Measurements from ENCODE around the gene CRYM.

CRYM gene

GRCh38 chr16:21214086-21214485 is 64.0 kb downstream of the CRYM start:
- no peak overlapping the region for H3K4me3 ChIP-seq (ENCODE audit: low read depth in 1 of 2, low read length in 2 of 2)
- H3K27ac ChIP-seq (ENCODE audit: low read depth, low read length), result no peak overlapping the region
- H3K36me3 ChIP-seq (ENCODE audit: insufficient read depth, low read length), result no peaks in the 10 kb centered on the region
- H3K9me3 ChIP-seq (ENCODE audit: low read length), result no peaks in the 10 kb centered on the region
- H3K4me1 ChIP-seq (ENCODE audit: insufficient read depth, low read length), result no peaks in the 10 kb centered on the region
- H3K9ac ChIP-seq (ENCODE audit: low read length), result no peak overlapping the region
- H3K27me3 ChIP-seq (ENCODE audit: control insufficient read depth in 1 of 2, insufficient read depth in 2 of 2, low read length in 2 of 2), result no peaks in the 10 kb centered on the region

- Histone ChIP-seq H3K4me1 (ENCODE audit: insufficient read depth, low read length) (no peaks in the 10 kb centered on the region), H3K9ac (ENCODE audit: low read length) (no peak within 1 kb of the TSS), H3K36me3 (ENCODE audit: insufficient read depth, low read length) (no peaks in the 10 kb centered on the region), H3K4me3 (ENCODE audit: low read depth in 1 of 2, low read length in 2 of 2) (no peak within 1 kb of the TSS), H3K9me3 (ENCODE audit: low read length) (no peaks in the 10 kb centered on the region), H3K27ac (ENCODE audit: low read depth, low read length) (no peak within 1 kb of the TSS), H3K27me3 (ENCODE audit: control insufficient read depth in 1 of 2, insufficient read depth in 2 of 2, low read length in 2 of 2) (no peaks in the 10 kb centered on the region)
These were observed 66.6 kb downstream of the CRYM start, which contains the start of gene ZP2 for GRCh38 chr16:21211486-21211885. TSS of gene ZP2 (minus strand) at chr16:21211574. CDS start at chr16:21211547, 27 bp downstream.
